ENCODE measurements around the gene ZPR1.
"Not testable (repeated sequence)": the region's sequence is repeated elsewhere in the genome, so short reads cannot be mapped to it uniquely, and the experiment has no call there.

ZPR1 gene

DNA sequence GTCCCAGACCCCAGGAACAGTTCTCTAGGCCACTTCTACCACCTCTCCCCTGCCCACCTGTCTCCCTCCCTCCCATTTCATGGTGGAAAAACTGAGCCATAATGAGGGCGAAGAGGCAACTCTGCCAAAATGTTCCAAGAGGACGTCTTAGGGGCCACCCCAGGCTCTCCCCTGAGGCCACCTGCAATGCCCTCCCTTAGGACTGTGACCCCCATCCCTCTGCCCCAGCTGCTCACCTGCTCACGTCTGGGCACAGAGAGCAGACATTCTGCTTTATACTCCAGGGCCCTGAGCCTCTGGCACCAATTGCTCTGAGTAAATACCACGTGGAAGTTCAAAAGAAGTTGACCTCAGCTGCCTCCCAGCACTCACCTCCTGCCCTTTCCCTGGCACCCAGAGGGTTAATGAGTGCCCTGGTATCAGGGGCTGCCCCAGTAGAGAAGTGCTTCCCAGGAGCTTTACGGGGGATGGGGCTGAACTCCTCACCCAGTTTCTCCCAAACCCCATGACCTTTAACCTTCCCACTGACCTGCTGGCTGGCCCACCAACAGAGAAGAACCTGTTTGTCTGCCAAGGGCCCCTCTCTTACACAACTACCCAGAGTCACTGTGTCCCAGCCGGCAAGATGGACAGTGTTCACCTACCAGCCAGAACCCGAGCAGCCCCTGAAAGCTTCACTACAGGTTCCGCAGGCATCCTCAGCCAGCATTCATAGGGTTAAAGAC is 4.5 kb upstream of the ZPR1 start:
- DNase-seq (ENCODE audit: low spot score): no peak

DNA sequence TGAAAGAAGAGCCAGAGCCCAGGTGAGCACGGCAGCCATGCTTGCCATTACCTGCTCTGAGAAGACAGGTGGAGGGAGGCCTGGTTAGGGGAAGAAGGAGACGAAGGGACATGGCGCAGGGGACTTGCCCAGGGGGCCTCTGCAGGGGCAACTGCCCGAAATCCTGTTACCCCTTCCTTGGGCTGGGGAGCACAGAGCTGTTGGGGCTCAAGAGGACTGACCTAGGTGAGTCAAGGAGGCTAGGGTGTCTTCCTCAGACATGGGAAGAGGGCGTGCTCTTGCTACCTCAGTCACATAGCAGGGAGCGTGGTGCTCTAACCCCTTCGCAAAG is 4.0 kb upstream of the ZPR1 start, which contains the start of gene APOA5:
Gene APOA5, minus strand, starts transcription at position 67 of the 331 bp plus-strand sequence. Its CDS starts 19 bp downstream, at position 48.
- DNase-seq (ENCODE audit: low spot score): no peak

DNA sequence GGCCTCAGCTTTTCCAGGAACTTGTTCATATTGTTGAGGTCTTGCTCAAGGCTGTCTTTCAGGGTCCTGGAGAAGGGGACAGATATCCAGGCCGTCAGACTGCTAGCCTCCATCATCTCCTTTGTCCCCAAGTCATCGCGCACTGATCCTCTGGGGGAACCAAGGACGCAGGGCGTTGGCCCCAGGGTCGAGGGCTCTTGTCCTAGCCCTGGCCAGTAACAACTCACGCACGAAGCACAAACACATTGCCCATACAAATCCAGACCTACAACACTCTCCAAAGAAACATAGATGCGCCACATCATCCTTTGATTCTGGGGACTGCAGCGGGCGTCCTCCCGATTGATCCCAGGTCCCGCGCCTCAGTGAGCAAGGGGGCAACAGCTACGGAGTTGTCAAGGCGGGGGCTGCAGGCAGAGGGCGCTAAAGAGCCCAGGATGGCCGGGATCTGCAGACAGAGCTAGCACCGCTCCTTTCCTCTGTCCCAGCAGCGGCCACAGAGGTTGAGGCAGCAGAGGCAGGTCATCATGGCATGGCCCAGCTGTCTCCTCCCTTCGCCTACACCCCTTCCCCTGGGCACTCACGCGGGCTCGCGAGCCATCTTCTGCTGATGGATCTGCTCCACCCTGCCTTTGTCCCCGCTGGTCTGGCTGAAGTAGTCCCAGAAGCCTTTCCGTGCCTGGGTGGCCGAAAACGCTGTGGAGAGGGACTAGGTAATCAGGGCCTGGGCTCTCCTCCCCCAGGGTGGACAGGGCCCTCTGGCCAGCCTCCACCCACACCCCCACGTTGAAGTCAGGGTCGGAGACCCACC is 3.4 kb upstream of the ZPR1 start:
- DNase-seq (ENCODE audit: low spot score): peak; percentile 91

DNA sequence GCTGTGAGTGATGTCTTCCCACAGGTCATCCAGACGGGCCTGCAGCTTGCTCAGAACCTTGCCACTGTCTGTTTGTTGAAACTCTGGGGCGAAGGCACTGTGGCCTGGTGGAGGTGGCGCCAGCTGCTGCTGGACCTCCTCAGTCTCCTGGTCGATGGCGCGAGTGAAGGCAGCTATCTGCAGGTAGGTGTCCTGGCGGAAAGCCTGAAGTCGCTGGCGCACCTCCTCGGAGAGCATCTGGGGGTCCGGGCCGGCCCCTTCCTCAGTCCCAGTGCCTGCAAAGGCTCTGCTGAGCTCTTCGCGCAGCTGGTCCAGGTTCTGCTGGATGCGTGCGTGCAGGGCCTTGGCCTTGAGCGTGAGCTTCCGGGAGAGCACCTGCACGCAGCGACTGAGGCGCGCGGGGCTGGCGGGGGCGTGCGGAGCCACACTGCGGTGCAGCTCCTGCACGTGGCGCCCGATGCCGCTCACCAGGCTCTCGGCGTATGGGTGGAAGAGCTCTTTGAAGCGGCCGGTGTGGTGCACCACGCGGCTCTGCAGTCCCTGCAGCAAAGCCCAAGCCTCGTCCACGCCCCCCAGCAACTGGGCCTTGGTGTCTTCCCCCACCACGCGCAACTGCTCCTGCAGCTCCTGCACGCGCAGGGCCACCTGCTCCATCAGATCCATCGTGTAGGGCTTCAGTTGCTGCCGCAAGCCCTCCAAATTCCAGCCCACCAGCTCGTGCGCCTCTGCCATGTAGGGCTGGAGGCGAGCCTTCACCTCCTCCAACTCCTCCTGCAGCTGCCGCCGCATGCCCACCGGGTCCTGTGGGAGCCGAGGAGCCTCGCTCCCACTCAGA is 2.6 kb upstream of the ZPR1 start:
- DNase-seq (ENCODE audit: low spot score): no peak

DNA sequence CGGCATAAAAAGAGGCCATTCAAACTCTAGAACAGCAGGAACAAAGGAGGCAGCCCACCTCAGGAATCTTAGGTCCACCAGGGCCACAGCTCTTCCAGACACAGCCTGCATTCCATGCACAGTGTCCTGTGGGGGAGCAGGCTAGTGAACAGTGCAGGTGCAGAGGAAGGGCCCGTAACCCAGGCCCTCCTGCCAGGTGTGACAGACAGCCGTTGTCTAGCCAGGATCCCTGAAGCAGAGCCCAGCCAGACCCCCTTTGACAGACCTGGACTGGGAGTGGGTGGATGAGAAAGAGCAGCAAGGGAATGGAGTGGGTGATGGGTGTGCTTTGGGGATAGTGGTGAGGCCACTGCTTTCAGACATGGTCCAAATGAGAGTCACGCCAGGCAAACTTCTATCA is 1.2 kb upstream of the ZPR1 start:
- DNase-seq (ENCODE audit: low spot score): no peak

DNA sequence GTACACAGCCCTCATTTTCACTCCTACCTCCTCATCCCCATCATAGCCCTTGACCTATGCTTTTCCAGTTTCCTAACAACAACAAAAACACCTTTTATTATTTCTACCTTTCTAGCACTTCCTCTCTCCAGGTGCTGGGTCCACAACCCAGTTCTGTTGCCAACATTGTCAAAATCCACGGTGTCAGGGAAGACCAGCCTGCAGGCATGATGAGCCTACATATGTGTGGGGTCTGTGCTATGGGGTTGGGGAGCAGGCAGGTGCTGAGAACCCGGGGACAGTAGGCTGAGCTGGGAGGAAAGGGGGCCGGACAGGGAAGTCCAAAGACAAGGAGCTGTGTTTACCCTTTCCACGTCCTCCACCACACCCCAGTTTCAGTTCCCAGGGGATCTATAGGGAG is 711 bp upstream of the ZPR1 start:
- no peak for DNase-seq (ENCODE audit: low spot score)

DNA sequence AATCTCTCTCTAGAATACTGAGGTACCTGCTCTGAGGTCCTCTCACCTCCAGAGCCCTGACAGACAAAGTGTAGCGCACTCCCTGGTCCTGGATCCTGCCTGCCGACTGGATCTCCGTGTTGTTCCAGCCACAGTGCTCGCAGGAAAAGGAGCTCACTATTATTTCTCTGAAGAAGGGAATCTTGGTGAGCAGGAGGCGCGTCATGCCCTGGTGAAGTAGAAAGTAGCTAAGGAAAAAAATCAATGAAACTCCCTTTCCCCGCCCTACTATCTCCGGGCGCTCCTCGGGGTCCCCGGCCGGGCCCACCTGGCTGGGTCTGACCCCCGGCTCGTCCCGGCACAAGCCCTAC is 412 bp downstream of the ZPR1 start:
- DNase-seq (ENCODE audit: low spot score): no peak

DNA sequence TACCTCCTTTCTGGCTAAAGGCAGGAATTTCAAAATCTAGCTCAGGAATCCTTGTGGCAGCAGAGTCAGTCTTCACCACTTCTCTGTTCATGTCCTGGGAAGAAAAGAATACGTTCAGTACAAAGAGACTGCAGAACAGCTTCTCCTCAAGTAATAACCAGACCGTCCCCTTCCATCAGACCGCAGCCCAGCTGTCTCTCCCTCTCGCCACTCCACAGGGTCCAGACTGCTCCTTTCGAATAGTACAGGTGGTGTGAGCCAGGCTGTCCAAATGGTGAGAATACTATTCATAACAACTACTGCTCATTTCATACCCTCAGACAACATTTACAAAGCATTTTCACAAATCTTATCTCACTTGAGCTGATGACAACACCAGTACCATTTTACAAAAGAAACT is 857 bp downstream of the ZPR1 start:
- no peak for DNase-seq (ENCODE audit: low spot score)

DNA sequence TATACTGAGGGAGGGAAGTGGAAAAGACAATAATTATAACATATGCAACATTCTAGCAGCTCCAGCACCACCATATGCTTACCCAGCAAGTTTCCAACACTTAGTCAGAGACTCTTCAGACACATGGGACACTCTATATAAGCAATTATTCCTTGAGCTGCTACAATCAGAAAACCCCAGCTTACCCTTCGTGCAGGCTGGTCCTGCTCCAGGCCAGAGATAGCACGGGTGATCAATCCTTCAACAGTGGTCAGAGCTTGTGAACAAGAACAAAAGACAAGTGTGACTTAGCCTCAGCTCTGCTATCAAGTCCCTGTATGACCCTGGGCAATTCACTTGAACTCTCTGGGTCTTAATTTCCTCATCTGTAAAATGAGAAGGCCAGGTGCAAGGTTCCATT is 1.5 kb downstream of the ZPR1 start:
- DNase-seq (ENCODE audit: low spot score): no peak

DNA sequence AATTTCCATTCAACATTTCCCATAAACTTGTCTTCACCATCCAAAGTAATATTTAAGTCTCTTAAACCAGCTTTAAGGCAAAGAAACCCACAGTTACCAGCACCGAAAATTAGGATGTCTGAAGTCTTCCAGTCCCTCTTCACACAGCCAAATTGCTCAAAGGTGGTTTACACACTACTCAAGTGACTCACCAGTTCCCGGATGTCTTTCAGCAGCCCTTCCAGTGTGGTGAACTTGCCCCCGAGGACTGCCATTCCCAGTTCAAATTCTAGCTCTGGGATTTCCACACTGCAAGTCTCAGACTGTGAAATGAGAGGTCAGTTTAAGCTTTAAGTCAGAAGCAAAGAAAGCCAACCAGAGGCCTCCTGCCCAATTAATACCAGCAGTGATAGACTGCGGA is 5.1 kb downstream of the ZPR1 start:
- DNase-seq (ENCODE audit: low spot score): no peak

DNA sequence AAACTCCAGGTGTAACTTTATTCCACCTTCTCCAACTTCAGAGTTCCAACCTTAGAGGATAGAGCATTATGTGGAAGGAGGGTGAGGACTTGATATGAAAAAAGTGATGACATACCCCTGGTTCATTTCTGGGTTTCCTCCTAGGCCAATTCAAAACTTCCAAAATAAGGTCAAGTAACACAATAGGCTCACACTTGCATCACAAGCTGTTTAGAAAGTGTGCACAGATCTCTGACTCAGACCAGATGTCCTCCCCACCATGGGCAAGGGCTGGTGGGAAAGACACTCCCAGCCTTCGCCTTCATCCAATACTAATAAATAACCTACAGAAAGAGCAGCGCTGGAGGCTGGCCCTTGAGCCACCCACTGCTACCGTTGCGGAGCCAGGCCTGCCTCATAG is 9.3 kb downstream of the ZPR1 start:
- DNase-seq (ENCODE audit: low spot score): no peak

DNA sequence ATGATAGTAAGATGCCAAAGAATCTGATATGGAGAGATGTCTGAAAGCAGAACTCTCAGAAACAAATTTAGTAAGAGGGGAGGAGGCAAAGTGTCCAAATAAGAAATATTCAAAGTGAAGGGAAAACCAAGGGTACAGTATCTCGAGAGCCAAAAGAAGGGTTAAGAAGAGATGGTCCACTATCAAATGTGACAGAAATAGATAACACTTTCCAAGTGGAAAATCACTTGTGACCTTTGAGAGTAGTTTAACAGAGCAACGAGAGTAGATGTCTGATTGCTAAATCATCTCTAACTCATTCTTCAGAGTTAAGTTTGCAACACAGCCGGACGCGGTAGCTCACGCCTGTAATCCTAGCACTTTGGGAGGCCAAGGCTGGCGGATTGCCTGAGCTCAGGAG is 10.8 kb downstream of the ZPR1 start:
- no peak for DNase-seq (ENCODE audit: low spot score)

DNA sequence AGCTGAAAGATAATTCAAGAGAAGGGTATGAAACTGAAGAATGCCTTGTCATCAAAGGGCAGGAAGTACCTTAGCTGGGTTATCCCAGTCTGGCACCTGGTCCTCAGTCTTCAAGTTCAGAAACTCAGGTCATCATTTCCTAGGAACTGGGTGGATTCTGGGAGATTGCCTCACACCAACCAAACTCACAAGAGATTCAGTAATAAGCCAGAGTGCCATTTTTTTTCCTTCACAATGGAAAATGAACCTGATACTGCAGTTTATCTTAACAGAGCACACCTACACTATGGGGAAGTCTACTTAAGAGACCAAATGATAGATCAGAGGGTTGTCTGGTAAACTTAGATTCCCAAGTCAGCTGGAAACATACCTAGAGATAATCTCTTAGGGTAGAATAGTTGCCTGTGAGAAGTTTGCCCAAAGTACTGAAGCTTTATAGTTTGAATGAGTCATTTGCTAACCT is 11.3 kb downstream of the ZPR1 start:
- no peak for DNase-seq (ENCODE audit: low spot score)

DNA sequence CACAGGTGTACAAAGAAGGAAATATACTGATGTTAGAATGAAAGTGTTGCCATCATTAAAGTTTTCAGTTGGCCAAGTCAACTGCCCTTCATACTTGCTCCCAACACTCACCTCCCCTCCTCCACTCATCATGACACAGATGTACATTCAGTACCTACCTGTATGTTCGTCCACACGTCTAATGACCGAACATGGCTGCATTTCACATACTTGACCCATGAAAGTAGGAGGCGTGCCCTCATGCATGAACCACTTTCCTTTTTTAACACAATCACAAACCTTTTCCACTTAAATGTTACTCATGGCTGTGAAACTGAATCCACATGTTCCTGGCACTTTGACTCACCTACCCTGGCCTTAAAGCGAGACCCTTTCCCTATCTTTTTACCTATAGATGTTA is 11.8 kb downstream of the ZPR1 start:
- no peak for DNase-seq (ENCODE audit: low spot score)

DNA sequence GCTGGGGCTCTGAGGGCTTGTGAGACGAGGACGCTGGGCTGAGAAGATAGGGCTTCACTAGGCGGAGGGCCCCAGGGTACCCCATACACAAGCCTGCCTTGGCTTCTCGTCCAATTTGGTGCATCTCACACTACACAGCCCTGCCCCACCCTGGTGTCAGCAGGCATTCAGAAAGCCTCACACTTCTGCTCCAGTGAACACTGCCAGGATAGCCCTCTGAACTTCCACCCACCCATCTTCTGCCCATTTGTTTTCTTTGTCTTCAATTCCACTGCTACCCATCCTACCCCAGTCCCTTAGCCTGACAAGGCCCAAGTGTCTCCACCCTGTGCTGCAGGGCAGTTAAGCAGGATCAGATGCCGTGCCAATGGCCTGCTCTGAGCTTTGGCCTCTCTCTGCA is 13.2 kb downstream of the ZPR1 start:
- DNase-seq (ENCODE audit: low spot score): no peak

DNA sequence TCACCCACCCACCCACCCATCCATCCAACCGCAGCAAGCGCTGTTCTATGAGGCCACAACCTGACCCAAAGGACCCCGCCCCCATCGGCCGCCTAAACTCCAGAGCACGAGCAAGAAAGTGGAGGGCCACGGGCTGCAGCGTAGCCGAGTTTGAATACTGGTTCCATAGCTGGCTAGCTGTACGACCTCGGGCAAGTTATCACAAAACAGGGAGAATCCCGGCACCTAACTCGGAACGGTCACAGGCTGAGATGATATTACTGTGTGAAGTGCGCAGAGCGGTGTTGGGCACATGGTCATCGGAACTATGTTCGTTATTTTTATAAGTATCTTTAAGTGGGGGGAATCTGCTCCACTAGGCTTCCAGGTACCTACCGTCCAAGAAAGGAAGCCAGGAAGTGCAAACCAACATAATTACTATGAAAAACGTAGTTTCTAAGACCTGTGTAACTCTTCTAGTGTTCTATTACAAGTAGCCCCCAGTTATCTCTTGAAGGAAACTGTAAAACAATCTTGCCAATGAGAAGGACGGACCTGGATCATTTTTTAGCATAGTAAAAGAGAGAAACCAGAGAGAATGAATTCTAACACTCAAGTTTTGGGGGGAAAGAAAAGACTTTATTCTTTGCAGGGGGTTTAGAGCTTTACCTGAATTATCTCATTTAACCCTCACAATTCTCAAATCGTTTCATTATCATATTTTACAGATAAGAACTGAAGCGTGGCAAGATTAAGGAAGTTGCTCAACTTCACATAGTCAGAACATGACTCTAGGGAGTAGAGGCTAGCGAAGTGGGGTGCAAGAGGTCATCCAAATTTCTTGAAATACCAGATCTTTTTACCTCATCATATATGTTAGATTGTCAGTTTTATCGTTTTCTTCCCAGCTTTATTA is 14.4 kb downstream of the ZPR1 start:
- no peak for DNase-seq (ENCODE audit: low spot score)

DNA sequence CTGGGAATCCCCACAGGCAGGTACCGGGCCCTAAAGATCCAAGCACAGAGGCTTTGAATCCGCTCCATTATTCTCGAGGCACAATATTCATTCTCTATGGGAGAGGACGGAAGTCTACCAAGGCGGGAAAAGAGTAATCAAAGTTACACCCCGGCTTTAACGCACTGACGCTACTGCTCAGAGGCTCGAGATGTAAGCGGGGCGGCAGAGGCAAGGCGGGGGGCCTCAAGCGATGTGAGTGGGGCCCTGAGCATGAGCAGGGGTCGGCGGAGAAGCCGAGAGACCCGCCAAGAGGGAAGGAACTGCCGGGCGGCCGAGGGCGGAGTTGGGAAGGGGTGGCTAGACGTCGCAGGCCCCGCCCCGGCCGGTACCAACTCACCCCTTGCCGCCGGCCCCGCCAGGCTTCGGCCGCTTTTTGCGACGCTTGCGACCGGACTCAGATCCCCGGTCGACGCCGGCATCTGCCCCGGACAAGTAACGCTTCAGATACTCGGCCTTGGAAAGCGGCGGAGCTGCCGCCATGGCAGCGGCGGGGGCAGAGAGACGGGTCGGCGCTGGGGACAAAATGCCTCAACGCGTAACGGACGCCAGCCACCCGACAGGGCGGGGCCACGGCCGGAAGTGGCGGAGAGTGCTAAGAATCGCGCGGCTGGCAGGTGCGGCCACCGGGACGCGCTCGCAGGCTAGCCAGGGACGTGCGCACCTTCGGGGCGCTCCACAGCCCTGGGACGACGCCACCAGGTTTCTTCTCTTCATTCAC is 15.2 kb downstream of the ZPR1 start, which contains the start of gene BUD13:
Gene BUD13, minus strand, starts transcription at position 545 of the 760 bp plus-strand sequence. Its CDS starts 23 bp downstream, at position 522.
- DNase-seq (ENCODE audit: low spot score): peak; percentile 98

DNA sequence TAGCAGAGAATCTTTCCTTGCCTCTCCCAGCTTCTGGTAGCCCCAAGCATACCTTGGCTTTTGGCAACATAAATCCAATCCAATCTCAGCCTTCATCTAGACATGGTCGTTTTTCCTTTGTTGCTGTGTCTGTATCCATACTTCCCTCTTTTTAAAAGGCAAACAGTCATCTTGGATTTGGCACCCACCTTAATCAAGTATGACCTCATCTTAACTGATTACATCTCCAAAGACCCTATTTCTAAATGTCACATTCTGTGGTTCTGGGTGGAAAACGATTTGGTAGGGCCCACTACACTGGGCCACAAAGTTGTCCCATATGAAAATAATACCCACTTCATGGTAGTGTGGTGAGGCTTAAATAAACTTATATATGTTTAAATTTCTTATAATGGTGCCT is 15.9 kb downstream of the ZPR1 start:
- no peak for DNase-seq (ENCODE audit: low spot score)

DNA sequence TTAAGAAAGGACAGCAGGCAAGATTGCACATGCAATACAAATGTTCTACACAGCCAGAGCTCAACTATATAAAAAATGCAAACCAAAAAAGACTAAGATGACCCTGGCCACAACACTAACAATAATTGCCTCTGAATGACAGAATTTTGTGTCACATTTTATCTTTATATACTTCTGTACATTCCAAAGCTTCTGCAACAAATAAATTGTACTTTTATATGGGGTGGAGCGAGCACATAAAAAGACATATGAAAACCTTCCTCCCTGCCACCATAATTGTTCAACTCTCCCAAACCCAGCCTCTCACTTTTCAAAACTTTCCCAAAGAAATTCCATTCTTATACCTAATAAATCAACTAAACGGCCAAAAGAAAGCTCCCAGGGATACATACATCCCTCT is 25.7 kb downstream of the ZPR1 start:
- no peak for DNase-seq (ENCODE audit: low spot score)

DNA sequence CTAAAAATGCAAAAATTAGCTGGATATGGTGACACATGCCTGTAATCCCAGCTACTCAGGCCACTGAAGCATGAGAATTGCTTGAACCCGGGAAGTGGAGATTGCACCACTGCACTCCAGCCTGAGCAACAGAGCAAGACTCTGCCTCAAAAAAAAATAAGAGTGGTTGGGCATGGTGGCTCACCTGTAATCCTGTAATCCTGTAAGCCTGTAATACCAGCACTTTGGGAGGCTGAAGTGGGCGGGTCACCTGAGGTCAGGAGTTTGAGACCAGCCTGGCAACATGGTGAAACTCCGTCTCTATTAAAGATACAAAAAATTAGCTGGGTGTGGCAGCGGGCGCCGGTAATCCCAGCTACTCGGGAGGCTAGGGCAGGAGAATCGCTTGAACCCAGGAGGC is 31.8 kb downstream of the ZPR1 start:
- not testable (repeated sequence) for DNase-seq (ENCODE audit: low spot score)

All from D341Med (cell line).